ENCODE measurements around the gene RERE.

DNA sequence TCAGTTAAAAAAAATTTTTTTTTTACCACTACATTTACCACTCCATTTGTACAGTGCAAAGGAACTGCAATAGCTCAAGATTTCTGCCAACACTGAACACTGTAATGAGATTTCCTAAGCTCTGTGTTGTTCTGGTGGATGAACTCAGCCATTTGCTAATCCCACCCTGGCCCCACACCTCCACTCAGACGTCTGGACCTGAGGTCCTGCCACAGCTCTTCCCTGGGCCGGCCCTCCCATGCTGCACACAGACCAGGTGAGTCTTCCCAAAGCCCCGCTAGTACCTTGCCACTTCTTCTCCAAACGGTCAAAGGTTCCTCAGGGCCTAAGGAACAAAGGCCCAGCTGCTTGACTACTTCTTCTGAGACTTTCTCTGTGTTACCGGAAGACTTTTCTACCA lies 443.1 kb downstream of the RERE start:
- TF ChIP-seq, protein P1, sequence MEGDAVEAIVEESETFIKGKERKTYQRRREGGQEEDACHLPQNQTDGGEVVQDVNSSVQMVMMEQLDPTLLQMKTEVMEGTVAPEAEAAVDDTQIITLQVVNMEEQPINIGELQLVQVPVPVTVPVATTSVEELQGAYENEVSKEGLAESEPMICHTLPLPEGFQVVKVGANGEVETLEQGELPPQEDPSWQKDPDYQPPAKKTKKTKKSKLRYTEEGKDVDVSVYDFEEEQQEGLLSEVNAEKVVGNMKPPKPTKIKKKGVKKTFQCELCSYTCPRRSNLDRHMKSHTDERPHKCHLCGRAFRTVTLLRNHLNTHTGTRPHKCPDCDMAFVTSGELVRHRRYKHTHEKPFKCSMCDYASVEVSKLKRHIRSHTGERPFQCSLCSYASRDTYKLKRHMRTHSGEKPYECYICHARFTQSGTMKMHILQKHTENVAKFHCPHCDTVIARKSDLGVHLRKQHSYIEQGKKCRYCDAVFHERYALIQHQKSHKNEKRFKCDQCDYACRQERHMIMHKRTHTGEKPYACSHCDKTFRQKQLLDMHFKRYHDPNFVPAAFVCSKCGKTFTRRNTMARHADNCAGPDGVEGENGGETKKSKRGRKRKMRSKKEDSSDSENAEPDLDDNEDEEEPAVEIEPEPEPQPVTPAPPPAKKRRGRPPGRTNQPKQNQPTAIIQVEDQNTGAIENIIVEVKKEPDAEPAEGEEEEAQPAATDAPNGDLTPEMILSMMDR (IDR thresholded peaks at IDR 0.05; ENCODE audit: insufficient read depth, low read depth, low read length), result no peak
- TF ChIP-seq EZH2 (IDR thresholded peaks at IDR 0.05; ENCODE audit: insufficient read depth, low read length), result no peak
